Choroid plexus epithelial cell (primary cell): ENCODE measurements around the gene TIMMDC1.
"Not testable (repeated sequence)": the region's sequence is repeated elsewhere in the genome, so short reads cannot be mapped to it uniquely, and the experiment has no call there.

Experiments
- DNase-seq: peaks from one replicate; pipeline ENCODE4 v3.0.0-alpha.2; 2010; ENCODE audit warnings: low read depth
- H3K4me3 ChIP-seq: 2 replicates; pipeline ENCODE4 v1.5.1; 2011; ENCODE audit warnings: low read depth, mild to moderate bottlenecking, control low read depth, low read length, moderate library complexity
- TF ChIP-seq, protein P1 (sequence below): conservative IDR thresholded peaks from 2 replicates; pipeline ENCODE4 v1.5.1; 2011; ENCODE audit warnings: low read depth, mild to moderate bottlenecking, control low read depth, inconsistent platforms, low read length, moderate library complexity

The TIMMDC1 gene

DNA sequence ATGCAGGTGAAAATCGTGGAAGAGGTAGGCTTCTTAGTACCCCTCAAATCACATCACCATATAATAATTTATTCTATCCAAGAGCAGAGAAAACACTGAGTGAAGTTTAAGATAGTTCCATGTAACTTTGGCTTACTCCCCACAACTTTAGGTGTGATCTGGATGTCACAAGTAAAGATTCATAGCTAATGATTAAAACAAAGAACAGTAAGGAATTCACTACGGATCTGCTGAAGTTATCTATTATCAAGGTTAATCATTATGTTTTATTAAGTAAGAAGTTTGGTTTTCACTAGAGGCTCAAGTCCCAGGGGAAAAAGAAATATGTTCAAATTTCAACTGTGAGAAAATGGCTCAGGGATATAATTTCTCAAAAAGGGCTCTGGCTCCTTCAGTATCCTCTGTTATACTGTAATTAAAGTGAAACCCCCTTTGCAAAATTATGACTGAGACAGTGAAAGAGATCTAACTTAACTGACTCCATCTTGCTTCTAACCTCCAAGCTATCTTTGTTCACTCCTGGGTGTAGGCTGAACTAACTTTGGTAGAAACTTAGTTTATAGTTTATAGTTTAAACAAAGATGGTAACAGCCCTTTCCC is 43.9 kb downstream of the TIMMDC1 start:
- H3K4me3 ChIP-seq: no peak overlapping the region
- TF ChIP-seq, protein P1, sequence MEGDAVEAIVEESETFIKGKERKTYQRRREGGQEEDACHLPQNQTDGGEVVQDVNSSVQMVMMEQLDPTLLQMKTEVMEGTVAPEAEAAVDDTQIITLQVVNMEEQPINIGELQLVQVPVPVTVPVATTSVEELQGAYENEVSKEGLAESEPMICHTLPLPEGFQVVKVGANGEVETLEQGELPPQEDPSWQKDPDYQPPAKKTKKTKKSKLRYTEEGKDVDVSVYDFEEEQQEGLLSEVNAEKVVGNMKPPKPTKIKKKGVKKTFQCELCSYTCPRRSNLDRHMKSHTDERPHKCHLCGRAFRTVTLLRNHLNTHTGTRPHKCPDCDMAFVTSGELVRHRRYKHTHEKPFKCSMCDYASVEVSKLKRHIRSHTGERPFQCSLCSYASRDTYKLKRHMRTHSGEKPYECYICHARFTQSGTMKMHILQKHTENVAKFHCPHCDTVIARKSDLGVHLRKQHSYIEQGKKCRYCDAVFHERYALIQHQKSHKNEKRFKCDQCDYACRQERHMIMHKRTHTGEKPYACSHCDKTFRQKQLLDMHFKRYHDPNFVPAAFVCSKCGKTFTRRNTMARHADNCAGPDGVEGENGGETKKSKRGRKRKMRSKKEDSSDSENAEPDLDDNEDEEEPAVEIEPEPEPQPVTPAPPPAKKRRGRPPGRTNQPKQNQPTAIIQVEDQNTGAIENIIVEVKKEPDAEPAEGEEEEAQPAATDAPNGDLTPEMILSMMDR: no peak
- DNase-seq: no peak

DNA sequence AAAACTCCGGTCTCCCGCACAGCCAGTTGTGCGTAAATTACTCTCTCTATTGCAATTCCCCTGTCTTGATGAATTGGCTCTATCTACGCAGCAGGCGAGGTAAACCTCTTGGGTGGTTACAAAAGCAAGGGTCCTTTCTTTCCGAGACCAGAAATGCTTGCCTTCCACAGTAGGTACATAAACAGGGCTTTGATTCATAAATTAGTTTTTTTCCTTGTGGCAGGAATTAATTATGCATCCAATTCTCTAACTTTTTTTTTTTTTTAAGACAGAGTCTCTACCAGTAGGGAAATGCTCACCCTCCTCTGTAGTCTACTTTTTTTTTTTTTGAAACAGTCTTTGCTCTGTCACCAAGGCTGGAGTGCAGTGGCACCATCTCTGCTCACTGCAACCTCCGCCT is 44.8 kb downstream of the TIMMDC1 start:
- TF ChIP-seq, protein P1: peak; percentile 13
- no peak for DNase-seq
- no peak overlapping the region for H3K4me3 ChIP-seq

DNA sequence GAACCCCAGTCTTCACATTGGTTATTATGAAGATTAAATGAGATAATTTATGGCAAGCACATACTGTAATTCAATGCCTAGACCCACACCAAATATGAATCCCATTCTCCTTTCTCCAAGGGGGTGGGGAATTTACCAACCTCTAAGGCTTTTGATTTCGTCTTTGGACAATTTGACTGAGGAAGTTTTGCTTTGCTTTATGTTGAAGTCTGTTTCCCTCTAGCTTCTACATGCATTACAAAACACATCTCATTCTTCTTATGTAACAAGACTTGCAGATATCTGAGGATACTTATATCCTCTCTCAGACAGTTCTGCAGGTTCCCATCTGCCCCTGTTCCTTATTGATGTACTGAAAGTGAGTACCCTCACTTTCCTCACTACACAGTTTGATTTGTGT is 48.9 kb downstream of the TIMMDC1 start:
- DNase-seq: no peak
- H3K4me3 ChIP-seq: no peak overlapping the region
- TF ChIP-seq, protein P1: no peak

DNA sequence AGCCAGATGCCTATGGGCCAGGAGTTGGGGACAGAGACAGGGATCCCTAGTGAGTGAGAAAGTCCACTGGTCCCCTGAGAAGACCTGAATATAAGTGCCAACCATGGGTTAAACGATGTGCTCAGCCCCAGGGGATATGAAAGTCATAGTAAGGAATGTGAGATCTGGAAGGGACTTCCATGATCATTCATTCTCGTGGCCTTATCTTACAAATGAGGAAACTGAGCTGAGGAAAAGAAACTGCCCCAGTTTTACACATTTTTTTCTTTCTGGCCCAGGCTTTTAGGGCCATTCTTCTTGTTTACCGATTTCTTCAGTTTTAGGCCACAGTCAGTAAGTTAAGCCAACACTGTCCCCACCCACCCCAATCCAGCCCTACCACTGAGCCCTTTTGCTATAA is 50.0 kb downstream of the TIMMDC1 start:
- no peak for DNase-seq
- TF ChIP-seq, protein P1: no peak
- H3K4me3 ChIP-seq: no peak overlapping the region

DNA sequence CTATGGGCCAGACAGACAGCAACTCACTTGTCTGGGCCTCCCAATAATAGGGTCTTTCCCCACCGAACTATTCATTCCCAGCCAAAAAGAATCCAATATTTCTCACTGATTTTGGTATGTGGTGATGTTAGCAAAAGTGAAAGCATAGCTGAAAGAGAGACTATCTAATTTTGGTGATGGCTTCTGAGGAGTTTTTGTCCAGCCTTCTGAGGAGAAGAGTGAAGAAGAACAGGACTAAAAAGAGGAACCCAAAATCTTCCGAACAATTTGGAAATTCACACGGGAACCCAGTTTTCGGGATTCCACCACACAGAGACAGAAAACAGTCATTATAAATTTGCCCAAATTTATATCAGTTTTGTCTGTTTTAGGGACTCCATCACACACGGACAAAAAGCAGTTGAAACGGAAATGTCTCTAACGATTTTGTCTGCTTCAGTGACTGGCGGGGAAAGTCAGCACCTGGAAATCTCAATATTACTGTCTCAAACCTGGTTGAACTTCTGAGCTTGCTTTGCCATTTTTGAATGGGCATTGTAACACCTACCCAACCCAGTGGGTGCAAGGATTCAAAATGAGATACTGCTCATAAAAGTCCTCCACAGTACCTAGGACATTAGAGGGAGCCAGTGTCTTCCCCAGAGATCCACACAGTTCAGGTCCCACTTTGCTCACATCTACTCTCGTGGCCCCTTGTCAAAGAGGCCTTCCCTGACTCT is 52.0 kb downstream of the TIMMDC1 start:
- DNase-seq: no peak
- H3K4me3 ChIP-seq: no peak overlapping the region
- TF ChIP-seq, protein P1: no peak

DNA sequence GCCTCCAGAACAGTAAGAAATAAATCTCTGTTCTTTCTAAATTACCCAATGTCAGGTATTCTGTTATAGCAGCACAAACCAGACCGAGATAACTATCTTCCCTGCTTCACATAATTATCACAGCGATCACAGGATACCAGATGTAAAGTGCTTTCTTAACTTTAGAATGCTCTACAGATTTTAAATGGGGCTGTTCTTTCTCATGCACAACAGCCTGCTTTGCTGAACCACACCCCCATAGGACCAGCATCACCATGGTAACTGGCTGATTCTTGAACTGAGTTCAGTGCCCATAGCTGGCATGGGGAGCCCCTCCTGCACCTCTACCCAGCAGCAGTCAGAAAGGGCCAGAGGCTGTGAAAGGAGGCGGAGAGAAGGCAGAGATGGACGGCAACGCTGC is 53.3 kb downstream of the TIMMDC1 start:
- no peak overlapping the region for H3K4me3 ChIP-seq
- TF ChIP-seq, protein P1: no peak
- no peak for DNase-seq

DNA sequence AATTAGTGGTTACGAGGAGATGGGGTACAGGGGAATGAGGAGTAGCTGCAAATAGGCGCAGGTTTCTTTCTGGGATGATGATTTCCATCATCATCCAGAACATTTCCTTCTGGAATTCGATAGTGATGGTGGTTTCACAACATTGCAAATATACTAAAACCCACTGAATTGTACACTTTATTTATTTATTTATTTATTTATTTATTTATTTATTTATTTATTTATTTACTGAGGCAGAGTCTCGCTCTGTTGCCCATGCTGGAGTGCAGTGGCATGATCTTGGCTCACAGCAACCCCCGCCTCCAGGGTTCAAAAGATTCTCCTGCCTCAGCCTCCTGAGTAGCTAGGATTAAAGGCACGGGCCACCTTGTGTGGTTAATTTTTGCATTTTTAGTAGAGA is 54.6 kb downstream of the TIMMDC1 start:
- not testable (repeated sequence) for H3K4me3 ChIP-seq, DNase-seq
